ENCODE results near the gene TMEM39B.
"Not testable (repeated sequence)": the region's sequence is repeated elsewhere in the genome, so short reads cannot be mapped to it uniquely, and the experiment has no call there.

Gene TMEM39B

GRCh38 chr1:32113436-32113835 is 40.7 kb downstream of the TMEM39B start:
- DNase-seq (ENCODE audit: low spot score) = not testable (repeated sequence)

DNA sequence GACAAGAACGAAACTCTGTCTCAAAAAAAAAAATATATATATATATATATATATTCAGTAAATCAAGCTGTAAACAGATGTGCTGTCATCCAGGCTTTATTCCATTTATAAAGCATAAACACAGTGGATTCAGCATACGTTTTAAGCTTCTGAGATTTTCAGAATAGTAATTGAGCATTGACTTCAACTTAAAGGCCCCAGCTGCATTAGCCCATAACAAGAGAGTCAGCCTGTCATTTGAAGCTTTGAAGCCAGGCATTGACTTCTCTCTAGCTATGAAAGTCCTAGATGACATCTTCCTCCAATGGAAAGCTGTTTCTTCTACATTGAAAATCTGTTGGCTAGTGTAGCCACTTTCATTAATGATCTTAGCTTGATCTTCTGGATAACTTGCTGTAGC is 41.7 kb downstream of the TMEM39B start:
- no peak for DNase-seq (ENCODE audit: low spot score)

DNA sequence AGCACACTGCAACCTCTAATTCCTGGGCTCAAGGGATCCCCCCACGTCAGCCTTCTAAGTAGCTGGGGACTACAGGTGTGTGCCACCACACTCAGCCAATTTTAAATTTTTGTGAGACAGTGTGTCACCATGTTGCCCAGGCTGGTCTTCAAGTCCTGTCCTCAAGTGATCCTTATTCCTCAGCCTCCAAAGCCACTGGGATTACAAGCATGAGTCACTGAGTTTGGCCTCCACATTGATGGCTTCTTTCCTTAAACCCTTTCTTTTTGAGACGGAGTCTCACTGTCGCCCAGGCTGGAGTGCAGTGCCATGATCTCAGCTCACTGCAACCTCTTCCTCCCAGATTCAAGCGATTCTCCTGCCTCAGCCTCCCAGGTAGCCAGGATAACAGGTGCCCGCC is 42.8 kb downstream of the TMEM39B start:
- no peak for DNase-seq (ENCODE audit: low spot score)

- no peak for DNase-seq (ENCODE audit: low spot score)
These were observed 43.8 kb downstream of the TMEM39B start for GRCh38 chr1:32116531-32116930.

GRCh38 chr1:32122151-32122550 is 49.4 kb downstream of the TMEM39B start:
- no peak for DNase-seq (ENCODE audit: low spot score)

GRCh38 chr1:32123361-32123760 is 50.6 kb downstream of the TMEM39B start:
- not testable (repeated sequence) for DNase-seq (ENCODE audit: low spot score)

DNA sequence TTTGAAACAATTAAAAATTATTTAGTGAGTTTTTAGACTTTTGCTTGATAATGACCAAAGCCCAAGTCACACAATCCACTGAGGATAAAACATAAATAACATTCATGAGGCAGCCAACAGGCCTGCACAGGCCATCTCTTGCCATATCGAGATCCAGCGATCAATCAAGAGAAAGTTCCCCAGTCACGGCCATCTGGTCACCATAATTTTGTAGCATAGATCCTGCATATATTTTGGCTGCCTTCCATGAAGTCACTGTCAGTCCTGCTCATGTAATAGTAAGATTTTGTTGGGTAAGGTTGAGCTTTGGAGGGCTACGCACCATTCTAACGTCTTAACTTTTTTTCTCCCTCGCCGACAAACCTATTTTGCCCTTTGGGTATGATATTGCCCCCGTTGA is 52.6 kb downstream of the TMEM39B start:
- DNase-seq (ENCODE audit: low spot score) = no peak

DNA sequence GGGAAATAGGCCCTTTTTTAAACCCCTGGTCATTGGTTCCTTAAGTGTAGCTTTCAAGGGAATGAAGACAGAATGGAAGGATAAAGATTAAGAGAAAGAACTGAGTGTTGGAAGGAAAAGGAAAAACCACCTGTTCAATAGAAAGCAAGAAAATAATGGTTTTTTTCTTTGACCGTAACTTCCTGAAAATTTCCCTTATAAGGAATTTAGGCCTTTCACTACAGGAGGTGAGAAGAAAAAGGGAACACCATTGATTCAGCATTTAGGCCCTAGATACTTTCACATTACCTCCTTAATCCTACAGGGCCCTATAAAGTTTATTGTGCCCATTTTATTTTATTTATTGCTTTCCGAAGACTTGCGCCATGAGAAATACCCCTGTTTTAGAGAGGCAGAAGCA is 54.0 kb downstream of the TMEM39B start:
- DNase-seq (ENCODE audit: low spot score) = no peak

GRCh38 chr1:32127409-32128198 is 54.9 kb downstream of the TMEM39B start:
- DNase-seq (ENCODE audit: low spot score) = no peak

DNA sequence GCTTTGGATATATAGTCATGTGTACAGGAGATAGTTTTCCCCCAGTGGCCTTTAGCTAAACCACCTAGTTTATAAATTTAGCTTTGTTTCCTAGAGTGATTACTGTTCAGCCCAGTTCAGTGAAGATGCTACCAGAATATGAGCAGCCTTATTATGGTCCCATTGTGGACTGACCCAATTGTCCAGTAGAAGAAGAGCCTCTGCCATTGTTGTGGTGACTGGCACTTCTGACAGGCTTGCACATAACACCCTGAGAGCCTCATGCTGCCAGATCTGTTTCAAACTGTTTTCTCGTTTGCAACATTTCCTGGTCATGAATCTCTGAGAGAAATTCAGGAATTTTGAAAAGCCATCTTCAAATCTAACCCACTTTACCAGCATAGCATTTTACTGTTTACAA is 55.7 kb downstream of the TMEM39B start:
- DNase-seq (ENCODE audit: low spot score) = no peak

GRCh38 chr1:32128964-32129363 is 56.2 kb downstream of the TMEM39B start:
- no peak for DNase-seq (ENCODE audit: low spot score)

GRCh38 chr1:32133950-32134280 is 61.2 kb downstream of the TMEM39B start:
- DNase-seq (ENCODE audit: low spot score) = not testable (repeated sequence)

DNA sequence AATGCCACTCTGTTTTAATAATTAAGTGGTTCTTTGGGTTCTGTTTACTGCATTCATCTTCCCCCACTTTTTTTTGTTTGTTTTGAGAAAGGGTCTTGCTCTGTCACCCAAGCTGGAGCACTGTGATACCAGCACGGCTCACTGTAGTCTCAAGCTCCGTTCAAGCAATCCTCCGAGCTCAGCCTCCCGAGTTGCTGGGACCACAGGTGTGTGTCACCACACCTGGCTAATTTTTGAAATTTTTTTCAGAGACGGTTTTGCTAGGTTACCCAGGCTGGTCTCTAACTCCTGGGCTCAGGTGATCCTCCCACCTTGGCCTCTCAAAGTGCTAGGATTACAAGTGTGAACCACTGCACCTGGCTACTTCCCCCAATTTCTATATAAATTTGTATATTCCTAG is 64.4 kb downstream of the TMEM39B start:
- no peak for DNase-seq (ENCODE audit: low spot score)

DNA sequence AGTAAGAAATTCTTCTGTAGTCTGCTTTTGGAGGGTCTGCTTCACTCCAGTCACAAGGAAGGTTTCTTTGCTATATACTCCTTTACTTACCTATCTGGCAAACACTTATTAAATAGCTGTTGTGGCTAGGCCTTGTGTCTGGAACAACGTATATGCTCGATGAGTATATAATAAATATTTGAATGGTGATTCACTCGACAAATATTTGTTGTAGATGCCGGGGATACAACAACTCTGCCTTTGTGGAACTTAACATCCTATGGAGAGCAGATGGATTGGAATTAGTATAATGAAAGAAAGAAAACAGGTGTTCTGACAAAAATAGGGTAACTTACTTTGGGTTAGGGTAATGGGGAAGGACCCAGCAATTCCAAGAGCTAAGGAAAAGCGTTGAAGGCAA is 66.2 kb downstream of the TMEM39B start:
- DNase-seq (ENCODE audit: low spot score) = no peak

- DNase-seq (ENCODE audit: low spot score) = peak; percentile 30
These were observed 69.9 kb downstream of the TMEM39B start for GRCh38 chr1:32142446-32143301.

DNA sequence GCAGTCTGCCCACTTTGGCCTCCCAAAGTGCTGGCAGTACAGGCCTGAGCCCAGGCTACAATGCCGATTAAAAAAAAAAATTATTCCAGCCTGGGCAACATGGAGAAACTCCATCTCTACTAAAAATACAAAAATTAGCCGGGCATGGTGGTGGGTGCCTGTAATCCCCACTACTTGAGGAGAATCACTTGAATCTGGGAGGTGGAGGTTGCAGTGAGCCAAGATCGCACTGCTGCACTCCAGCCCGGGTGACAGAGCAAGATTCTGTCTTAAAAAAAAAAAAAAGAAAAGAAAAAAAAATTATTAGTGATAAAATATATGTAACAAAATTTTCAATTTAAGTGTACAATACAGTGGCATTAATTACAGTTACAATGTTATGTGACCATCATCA is 70.6 kb downstream of the TMEM39B start:
- DNase-seq (ENCODE audit: low spot score) = not testable (repeated sequence)

DNA sequence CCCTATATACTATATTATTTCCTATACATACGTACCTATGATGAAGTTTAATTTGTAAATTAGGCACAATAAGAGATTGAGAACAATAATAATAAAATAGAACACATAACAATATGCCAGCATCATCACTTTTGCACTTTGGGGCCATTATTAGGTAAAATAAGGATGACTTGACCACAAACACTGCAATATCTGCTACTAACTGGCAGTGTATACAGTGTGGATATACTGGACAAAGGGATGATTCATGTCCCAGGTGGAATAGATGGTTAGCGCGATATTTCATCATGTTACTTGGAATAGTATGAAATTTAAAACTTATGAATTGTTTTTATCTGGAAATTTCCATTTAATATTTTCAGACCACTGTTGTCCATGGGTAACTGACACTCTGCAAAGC is 71.3 kb downstream of the TMEM39B start:
- no peak for DNase-seq (ENCODE audit: low spot score)

- not testable (repeated sequence) for DNase-seq (ENCODE audit: low spot score)
These were observed 75.1 kb downstream of the TMEM39B start for GRCh38 chr1:32147799-32148198.

GRCh38 chr1:32150847-32151246 is 78.1 kb downstream of the TMEM39B start:
- no peak for DNase-seq (ENCODE audit: low spot score)

GRCh38 chr1:32151319-32151787 is 78.6 kb downstream of the TMEM39B start:
- no peak for DNase-seq (ENCODE audit: low spot score)
